Myocyte (in vitro differentiated cells): Measurements from ENCODE around the gene UBXN1. TPM values are rescaled to one million over a fixed set of nuclear protein-coding genes. Genes with fewer than 3 reads are reported as not detected.

Experiments
- DNase-seq: peaks from one replicate; pipeline ENCODE4 v3.0.0-alpha.2; 2012; ENCODE audit warnings: low read depth
- total RNA-seq: library from RNA; depleted of rRNA; stranded (reverse); fragments of >200 nt; gene quantifications from 2 replicates; pipeline ENCODE4 v1.2.3, GENCODE V29; 2014

The UBXN1 gene
- total RNA-seq, 1 donor from 2014 or later: 133 TPM

GRCh38 chr11:62646825-62647608 lies 31.9 kb downstream of the UBXN1 start:
- no peak for DNase-seq

DNA sequence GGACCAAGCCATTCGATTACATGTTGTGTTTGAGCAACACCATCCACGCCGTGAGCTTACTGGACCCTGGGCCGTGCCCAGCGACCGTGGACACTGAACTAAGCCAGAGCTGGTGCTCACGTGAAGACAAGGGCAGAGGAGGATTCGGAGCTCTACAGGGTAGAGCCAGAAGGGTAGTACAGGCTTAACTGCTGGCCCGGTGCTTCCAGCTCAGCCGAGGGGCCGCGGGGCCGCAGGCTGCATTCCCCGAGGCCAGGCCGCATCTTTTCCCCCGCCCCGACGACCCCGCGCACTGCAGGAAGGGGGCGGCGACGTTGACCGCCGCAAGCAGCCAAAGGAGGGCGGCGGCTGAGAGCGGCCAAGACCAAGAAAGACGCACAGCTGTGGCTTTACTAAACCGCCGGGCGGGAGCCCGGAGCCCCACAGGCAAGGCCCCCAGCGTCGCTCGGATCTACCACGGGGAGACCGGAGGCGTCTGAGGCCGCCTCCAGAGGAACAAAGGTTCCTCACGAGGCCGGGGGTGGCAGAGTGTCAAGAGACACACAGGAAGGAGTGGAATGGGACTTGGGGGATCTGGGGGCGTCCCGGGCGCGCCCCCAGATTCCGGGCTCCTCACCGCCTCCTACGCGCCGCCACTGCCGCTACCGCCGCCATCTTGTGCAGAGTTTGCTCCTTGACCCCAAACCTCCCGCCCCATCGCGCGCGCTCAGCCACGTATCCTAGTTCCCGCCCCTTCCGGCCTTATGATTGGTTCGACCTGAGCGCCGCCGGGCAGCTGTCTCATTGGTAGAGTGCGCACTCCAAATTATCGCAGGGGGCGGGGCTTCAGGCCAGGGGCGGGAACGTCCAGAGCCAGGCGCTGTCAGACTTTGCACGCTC lies 32.7 kb downstream of the UBXN1 start, which contains the start of gene GANAB:
GANAB (minus strand) TSS at position 668 of the 879 bp plus-strand sequence; CDS start at position 654, 14 bp downstream.
- peak; percentile 99 for DNase-seq

GRCh38 chr11:62645671-62645945 lies 33.3 kb downstream of the UBXN1 start:
- DNase-seq: no peak

- no peak for DNase-seq
Observed at GRCh38 chr11:62644220-62644619, 34.7 kb downstream of the UBXN1 start.

GRCh38 chr11:62632492-62632891 lies 46.4 kb downstream of the UBXN1 start:
- DNase-seq: no peak

DNA sequence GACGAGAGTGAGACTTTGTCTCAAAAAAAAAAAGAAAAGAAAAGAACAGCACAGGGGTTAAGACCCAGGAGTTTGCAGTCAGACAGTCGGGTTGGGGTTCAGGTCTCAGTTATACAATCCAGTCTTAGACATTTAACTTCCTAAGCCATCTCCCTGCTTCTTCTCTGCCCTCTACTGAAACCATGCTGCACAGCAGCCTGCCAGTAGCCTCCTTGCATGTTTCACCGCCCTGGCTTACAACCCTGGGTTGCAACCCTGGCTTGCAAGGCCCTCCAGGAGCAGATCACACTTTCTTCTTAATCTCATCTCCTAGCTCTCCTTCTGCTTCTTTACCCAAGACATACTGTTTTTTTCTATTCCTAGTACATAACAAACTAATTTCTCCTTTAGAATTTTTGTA lies 51.2 kb downstream of the UBXN1 start:
- no peak for DNase-seq

Other genes starting within 250 kb of the UBXN1 start
- gene AHNAK, start 132.3 kb downstream of the UBXN1 start, total RNA-seq: 141 and 144 TPM in 2 replicates
- gene EEF1G, start 105.2 kb downstream of the UBXN1 start, total RNA-seq: 1,484 and 1,704 TPM in 2 replicates
- gene TUT1, start 87.5 kb downstream of the UBXN1 start, total RNA-seq: 7.5 and 8.1 TPM in 2 replicates
- 66.9 and 72.4 TPM in 2 replicates for gene MTA2, start 77.2 kb downstream of the UBXN1 start, total RNA-seq
- gene EML3, start 66.3 kb downstream of the UBXN1 start, total RNA-seq: 11.3 and 17.6 TPM in 2 replicates
- gene ROM1, start 65.8 kb downstream of the UBXN1 start, total RNA-seq: 1.5 and 2.8 TPM in 2 replicates
- gene B3GAT3, start 57.1 kb downstream of the UBXN1 start, total RNA-seq: 52.6 and 59.8 TPM in 2 replicates
- gene GANAB, start 32.5 kb downstream of the UBXN1 start, total RNA-seq: 168 and 174 TPM in 2 replicates
- gene INTS5, start 25.8 kb downstream of the UBXN1 start, total RNA-seq: 20.6 and 22.4 TPM in 2 replicates
- 32.2 and 40.7 TPM in 2 replicates for gene C11orf98, start 13.9 kb downstream of the UBXN1 start, total RNA-seq
- gene CSKMT, start 13.8 kb downstream of the UBXN1 start, total RNA-seq: 3.2 and 12.4 TPM in 2 replicates
- 5.7 and 6.3 TPM in 2 replicates for gene UQCC3, start 7.4 kb downstream of the UBXN1 start, total RNA-seq
- gene LBHD1, start 6.8 kb downstream of the UBXN1 start, total RNA-seq: 4.5 and 5.0 TPM in 2 replicates
- 195 and 219 TPM in 2 replicates for gene LRRN4CL, start 10.5 kb upstream of the UBXN1 start, total RNA-seq
- 40.8 and 49.8 TPM in 2 replicates for gene BSCL2, start 28.4 kb upstream of the UBXN1 start, total RNA-seq
- not detected in 2 replicates for gene GNG3, start 28.6 kb upstream of the UBXN1 start, total RNA-seq
- 8.0 and 8.6 TPM in 2 replicates for gene HNRNPUL2, start 48.4 kb upstream of the UBXN1 start, total RNA-seq
- 19.7 and 30.9 TPM in 2 replicates for gene TTC9C, start 49.4 kb upstream of the UBXN1 start, total RNA-seq
- 6.6 TPM in 2 replicates for gene ZBTB3, start 75.1 kb upstream of the UBXN1 start, total RNA-seq
- gene POLR2G, start 82.5 kb upstream of the UBXN1 start, total RNA-seq: 67.8 and 69.4 TPM in 2 replicates
- gene TAF6L, start 92.3 kb upstream of the UBXN1 start, total RNA-seq: 22.1 and 24.9 TPM in 2 replicates
- 30.9 and 52.2 TPM in 2 replicates for gene TMEM179B, start 108.3 kb upstream of the UBXN1 start, total RNA-seq
- 23.9 and 33.4 TPM in 2 replicates for gene TMEM223, start 112.9 kb upstream of the UBXN1 start, total RNA-seq
- 44.0 and 48.5 TPM in 2 replicates for gene NXF1, start 126.4 kb upstream of the UBXN1 start, total RNA-seq
- 25.1 and 27.4 TPM in 2 replicates for gene STX5, start 153.0 kb upstream of the UBXN1 start, total RNA-seq
- not detected in 2 replicates for gene TEX54, start 153.8 kb upstream of the UBXN1 start, total RNA-seq
- gene WDR74, start 160.5 kb upstream of the UBXN1 start, total RNA-seq: 37.9 and 48.1 TPM in 2 replicates
- 141 and 195 TPM in 2 replicates for gene SLC3A2, start 201.8 kb upstream of the UBXN1 start, total RNA-seq
- not detected in 2 replicates for gene CHRM1, start 242.3 kb upstream of the UBXN1 start, total RNA-seq